NK-92 (cell line): ENCODE data around the gene FLNC.

ENCODE experiments used
- DNase-seq: peaks from one replicate; lab custom pipeline; 2025; ENCODE audit not compliant: unreplicated experiment; lab: John Stamatoyannopoulos, UW

FLNC gene

GRCh38 chr7:128830231-128831177 lies at the start of gene FLNC:
Gene FLNC (plus strand): TSS chr7:128830406. CDS start chr7:128830638, 232 bp downstream.
- no peak for DNase-seq

- DNase-seq: no peak
These were observed 49.1 kb upstream of the FLNC start for GRCh38 chr7:128781126-128781525.

GRCh38 chr7:128781851-128782250 lies 48.4 kb upstream of the FLNC start:
- DNase-seq: no peak

GRCh38 chr7:128783143-128783861 lies 46.9 kb upstream of the FLNC start:
- DNase-seq: no peak

GRCh38 chr7:128785738-128786137 lies 44.5 kb upstream of the FLNC start:
- no peak for DNase-seq

- DNase-seq: no peak
These were observed 41.5 kb upstream of the FLNC start for GRCh38 chr7:128788446-128789412.

GRCh38 chr7:128790315-128791041 lies 39.7 kb upstream of the FLNC start:
- DNase-seq: no peak

- no peak for DNase-seq
These were observed 38.9 kb upstream of the FLNC start, which contains the start of gene CCDC136 for GRCh38 chr7:128791121-128791971. Gene CCDC136 (plus strand): TSS chr7:128791968. CDS start chr7:128792412, 444 bp downstream.

GRCh38 chr7:128791972-128792327 lies 38.3 kb upstream of the FLNC start:
- DNase-seq: no peak

GRCh38 chr7:128792471-128793180 lies 37.6 kb upstream of the FLNC start:
- no peak for DNase-seq

GRCh38 chr7:128793181-128793547 lies 37.0 kb upstream of the FLNC start:
- no peak for DNase-seq

GRCh38 chr7:128794020-128794419 lies 36.2 kb upstream of the FLNC start:
- no peak for DNase-seq

- DNase-seq: no peak
These were observed 35.8 kb upstream of the FLNC start for GRCh38 chr7:128794436-128794835.

GRCh38 chr7:128795129-128795528 lies 35.1 kb upstream of the FLNC start:
- no peak for DNase-seq

GRCh38 chr7:128796327-128796726 lies 33.9 kb upstream of the FLNC start:
- no peak for DNase-seq

- no peak for DNase-seq
These were observed 30.8 kb upstream of the FLNC start for GRCh38 chr7:128799451-128799850.

- DNase-seq: no peak
These were observed 29.6 kb upstream of the FLNC start for GRCh38 chr7:128800567-128800966.

GRCh38 chr7:128801003-128801402 lies 29.2 kb upstream of the FLNC start:
- DNase-seq: no peak
